ENCODE data around the gene ENTREP3. TPM values are rescaled to one million over a fixed set of nuclear protein-coding genes. Genes with fewer than 3 reads are reported as not detected.

Gene ENTREP3
- total and polyA plus RNA-seq, 11 donors = 5.1 to 24.4 (median 12.8) TPM

DNA sequence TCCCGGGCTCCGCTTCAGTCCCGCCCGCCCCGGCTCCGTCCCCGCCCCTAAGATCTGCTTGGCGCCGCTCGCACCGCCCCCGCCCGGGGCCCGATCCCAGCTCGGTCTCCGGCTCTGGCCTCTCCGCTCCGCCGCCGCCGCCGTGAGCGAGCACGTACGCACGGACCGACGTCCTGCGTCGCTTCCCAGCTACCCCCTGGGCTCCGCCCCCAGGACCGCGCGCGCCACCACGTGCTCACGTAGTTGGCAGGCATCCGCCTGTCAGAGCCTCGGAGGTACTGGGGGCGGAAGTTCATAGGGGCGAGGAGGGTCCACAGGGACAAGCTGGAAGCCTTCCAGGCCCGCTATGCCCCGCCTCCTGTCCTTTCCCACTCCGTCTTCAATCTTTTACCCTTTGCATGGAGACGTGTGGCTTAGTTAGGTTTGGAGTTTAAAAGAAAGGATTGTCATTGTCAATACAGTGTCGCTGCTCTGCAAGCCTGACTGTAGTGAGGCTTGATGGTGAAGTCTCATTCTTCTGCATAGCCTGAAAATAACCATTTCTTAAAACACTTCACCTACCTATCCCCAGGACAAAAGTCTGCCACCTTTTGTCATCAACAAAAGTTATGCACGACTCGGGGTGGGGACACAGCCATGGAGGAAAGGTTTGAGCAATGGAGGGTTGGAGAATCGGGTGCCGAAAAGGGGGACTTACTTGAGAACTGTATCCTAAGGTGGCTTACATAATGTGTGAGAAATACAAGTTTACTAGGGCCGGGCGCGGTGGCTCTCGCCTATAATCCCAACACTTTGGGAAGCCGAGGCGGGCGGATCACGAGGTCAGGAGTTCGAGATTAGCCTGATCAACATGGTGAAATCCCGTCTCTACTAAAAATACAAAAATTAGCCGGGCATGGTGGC, 18.3 kb upstream of the ENTREP3 start, which contains the start of gene CLK2:
TSS of gene CLK2 (minus strand) at position 162 of the 903 bp plus-strand sequence. CDS start 2,527 bp downstream, outside the sequence.
- peak within 1 kb of the TSS; percentile 67 to 94 (median 77) for H3K4me3 ChIP-seq
- H3K27me3 ChIP-seq = no peaks in the 10 kb centered on the region
- peak; percentile 92 to 96 (median 94) for ATAC-seq
- H3K9me3 ChIP-seq = no peaks in the 10 kb centered on the region
- 12 to 34% (median 15%) methylated on average over 26 to 61 of the region's 61 CpGs for whole genome bisulfite sequencing, 4 donors
- peak in 1 of 2 donors; percentile 81 for TF ChIP-seq POLR2A (IDR thresholded peaks at IDR 0.05)
- TF ChIP-seq, protein P1, sequence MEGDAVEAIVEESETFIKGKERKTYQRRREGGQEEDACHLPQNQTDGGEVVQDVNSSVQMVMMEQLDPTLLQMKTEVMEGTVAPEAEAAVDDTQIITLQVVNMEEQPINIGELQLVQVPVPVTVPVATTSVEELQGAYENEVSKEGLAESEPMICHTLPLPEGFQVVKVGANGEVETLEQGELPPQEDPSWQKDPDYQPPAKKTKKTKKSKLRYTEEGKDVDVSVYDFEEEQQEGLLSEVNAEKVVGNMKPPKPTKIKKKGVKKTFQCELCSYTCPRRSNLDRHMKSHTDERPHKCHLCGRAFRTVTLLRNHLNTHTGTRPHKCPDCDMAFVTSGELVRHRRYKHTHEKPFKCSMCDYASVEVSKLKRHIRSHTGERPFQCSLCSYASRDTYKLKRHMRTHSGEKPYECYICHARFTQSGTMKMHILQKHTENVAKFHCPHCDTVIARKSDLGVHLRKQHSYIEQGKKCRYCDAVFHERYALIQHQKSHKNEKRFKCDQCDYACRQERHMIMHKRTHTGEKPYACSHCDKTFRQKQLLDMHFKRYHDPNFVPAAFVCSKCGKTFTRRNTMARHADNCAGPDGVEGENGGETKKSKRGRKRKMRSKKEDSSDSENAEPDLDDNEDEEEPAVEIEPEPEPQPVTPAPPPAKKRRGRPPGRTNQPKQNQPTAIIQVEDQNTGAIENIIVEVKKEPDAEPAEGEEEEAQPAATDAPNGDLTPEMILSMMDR (IDR thresholded peaks at IDR 0.05) = no peak
- peak; percentile 96 to 99 (median 97) for DNase-seq
- intact Hi-C loops (cut with DNase I) = loop anchor here in 3 of 10 donors (1.0 to 2.0 kb wide), 3 partner anchors 35 to 51 kb away; partner anchors contain the start of genes FDPS (in 1 of the 3) and RUSC1 (in 1 of the 3)
- peaks cover 7 to 46% (median 33%) of the 10 kb centered on the region in 12 donors for H3K4me1 ChIP-seq
- peak within 1 kb of the TSS; percentile 66 to 97 (median 95) for H3K27ac ChIP-seq
- peaks cover 5 to 31% (median 29%) of the 10 kb centered on the region in 9 donors for H3K36me3 ChIP-seq

DNA sequence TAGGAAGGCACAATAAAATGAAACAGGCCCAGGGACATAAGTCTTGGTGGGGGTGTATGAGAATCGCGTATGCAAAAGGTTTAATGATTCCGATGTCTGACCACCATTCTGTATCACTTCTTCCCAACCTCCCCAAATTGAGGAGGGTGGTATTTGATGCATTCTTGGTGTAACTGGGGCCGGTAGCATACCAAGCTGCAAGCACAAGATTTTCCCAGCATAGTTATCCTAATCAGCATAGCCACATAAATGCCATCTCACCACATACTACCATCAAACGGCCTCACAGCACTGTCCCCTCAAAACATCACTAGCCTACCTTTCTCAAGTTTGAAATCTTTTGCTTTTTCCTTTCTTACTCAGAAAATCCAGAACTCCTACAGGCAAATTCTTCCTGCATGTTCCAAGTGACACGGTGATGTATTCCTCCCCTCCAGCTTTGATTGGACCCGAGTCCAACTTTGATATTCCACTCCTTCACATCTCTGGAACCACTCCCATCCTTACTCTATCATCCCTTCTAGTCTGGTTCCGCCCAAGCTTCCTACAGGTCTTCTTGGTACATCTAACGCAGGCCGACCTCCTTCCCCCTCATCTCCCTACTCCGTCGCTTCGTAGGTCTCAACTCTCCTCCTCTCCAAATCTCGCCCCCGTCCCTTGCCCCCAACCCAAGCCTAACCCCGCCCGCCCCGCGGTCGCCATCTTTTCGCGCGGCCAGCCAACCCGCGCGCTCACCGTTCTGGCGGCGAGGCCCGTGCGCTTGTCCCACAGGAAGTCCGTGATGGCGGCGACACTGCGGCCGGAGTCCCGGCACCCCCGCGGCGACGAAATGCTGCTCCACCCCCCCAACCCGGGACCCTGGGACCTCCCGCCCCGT, 17.4 kb upstream of the ENTREP3 start:
- H3K4me3 ChIP-seq = peak overlapping the region; percentile 67 to 94 (median 77)
- intact Hi-C loops (cut with DNase I) = loop anchor here in 2 of 10 donors (1.0 kb wide), 2 partner anchors 36 to 52 kb away; partner anchors contain the start of gene FDPS (in 1 of the 2)
- no peak for TF ChIP-seq POLR2A (IDR thresholded peaks at IDR 0.05)
- TF ChIP-seq, protein P1 (IDR thresholded peaks at IDR 0.05) = no peak
- no peaks in the 10 kb centered on the region for H3K9me3 ChIP-seq
- WGBS, 4 donors = 4 to 5% (median 5%) methylated on average over 37 to 44 of the region's 44 CpGs
- H3K36me3 ChIP-seq = peaks cover 5 to 40% (median 38%) of the 10 kb centered on the region in 9 donors
- H3K27ac ChIP-seq = peak overlapping the region; percentile 66 to 97 (median 95)
- ATAC-seq (peak in 3 of 4 donors; percentile 12 to 59 (median 58)), DNase-seq (no peak)
- H3K27me3 ChIP-seq = no peaks in the 10 kb centered on the region
- H3K4me1 ChIP-seq = peaks cover 3 to 41% (median 28%) of the 10 kb centered on the region in 12 donors

DNA sequence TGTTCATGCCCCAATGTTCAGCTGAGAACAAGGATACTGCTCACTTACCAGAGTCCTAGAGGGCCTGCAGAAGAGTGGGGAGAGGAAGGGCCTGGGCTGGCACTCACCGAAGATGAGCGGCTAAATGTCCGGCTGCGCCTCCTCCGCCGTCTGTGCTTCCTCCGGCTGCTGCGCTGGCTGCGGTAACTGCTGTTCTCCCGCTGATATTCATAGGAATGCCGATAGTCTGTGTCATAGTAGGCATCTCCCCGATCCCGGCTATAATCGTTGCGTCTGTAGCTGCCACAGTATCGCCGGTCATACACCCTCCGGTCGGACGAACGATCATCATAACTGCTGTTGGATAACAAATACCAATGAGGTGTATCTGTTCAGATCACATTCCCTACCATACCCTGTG, 14.1 kb upstream of the ENTREP3 start:
- Histone ChIP-seq H3K9me3 (no peaks in the 10 kb centered on the region), H3K36me3 (peaks cover 5 to 73% (median 71%) of the 10 kb centered on the region in 9 donors), H3K4me3 (no peak overlapping the region), H3K4me1 (peaks cover 0 to 41% (median 23%) of the 10 kb centered on the region in 12 donors), H3K27me3 (no peaks in the 10 kb centered on the region), H3K27ac (no peak overlapping the region)
- DNase-seq (no peak), ATAC-seq (no peak)
- TF ChIP-seq POLR2A (IDR thresholded peaks at IDR 0.05) = no peak
- TF ChIP-seq, protein P1 (IDR thresholded peaks at IDR 0.05) = no peak
- 92 to 95% (median 93%) methylated on average over 21 of the region's 21 CpGs for WGBS, 4 donors
- intact Hi-C loops (cut with DNase I) = no loop called here

All from heart left ventricle (tissue), 16 donors.